DMS 273 (cell line): ENCODE results near the gene CDK6.

Experiments used
- DNase-seq: peaks from one replicate; lab custom pipeline; 2025; ENCODE audit not compliant: unreplicated experiment; lab: John Stamatoyannopoulos, UW

CDK6 gene

DNA sequence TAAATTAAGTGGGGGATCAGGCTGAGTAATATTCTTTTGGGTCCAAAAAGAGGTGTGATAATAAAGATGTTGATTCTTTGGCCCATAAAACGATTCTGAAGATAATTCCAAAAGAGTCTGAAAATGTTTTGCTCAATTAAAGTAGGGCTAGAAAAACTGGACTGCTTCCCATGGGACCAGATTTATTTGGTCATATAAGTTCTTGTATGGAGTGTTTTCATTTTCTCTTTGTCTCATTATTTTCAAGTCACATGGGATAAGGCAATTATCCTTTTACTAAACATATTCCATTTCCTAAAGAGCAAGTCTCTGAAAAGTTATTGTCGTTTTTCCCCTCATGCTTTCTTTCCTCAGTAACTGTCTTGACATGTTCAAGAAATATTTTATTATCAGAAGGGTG, 41.5 kb downstream of the CDK6 start:
- DNase-seq: peak; percentile 53

DNA sequence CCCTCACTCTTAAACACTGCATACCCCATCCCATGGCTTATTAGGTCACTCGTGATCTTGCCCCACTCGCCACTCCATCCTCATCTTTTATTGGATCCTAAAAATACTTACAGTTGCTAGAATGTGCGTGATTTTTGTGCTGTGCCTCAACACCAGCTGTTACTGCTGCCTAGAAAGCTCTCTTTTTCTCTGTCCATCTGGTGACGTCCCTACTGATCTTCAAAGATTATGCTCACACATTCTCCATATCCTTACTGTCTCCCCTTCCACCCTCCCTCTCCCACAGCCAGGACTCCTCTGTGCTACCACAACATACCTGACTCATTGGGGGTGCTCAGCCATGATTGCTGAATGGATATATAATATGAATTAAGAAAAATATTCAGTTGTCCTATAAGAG, 42.0 kb downstream of the CDK6 start:
- peak; percentile 88 for DNase-seq

GRCh38 chr7:92793656-92794205, 42.6 kb downstream of the CDK6 start:
- DNase-seq: no peak

GRCh38 chr7:92790992-92791391, 45.4 kb downstream of the CDK6 start:
- DNase-seq: no peak

- peak; percentile 18 for DNase-seq
Observed at GRCh38 chr7:92788559-92789183, 47.7 kb downstream of the CDK6 start.

DNA sequence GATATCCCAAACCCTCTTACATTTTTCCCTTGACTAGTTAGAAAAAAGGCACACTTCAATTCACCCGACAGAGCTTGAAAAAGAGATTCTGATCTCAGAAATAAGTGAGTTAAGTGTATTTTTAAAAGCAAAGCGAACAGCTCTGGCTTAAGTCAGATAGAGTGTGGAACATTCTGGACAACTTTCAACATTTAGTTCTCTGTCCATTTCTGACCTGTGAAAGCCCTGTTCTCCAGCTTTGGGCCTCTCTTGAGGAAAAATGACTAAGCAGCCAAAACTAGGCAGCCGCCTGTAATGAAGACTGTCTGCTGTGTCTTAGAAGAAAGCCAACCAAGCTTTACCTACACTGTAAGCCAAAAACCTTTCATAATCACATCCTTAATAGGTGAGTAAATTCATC, 50.5 kb downstream of the CDK6 start:
- no peak for DNase-seq

- DNase-seq: no peak
Observed at GRCh38 chr7:92784935-92785334, 51.4 kb downstream of the CDK6 start.

GRCh38 chr7:92783260-92784201, 52.8 kb downstream of the CDK6 start:
- DNase-seq: no peak

GRCh38 chr7:92782855-92783254, 53.5 kb downstream of the CDK6 start:
- DNase-seq: peak; percentile 35

DNA sequence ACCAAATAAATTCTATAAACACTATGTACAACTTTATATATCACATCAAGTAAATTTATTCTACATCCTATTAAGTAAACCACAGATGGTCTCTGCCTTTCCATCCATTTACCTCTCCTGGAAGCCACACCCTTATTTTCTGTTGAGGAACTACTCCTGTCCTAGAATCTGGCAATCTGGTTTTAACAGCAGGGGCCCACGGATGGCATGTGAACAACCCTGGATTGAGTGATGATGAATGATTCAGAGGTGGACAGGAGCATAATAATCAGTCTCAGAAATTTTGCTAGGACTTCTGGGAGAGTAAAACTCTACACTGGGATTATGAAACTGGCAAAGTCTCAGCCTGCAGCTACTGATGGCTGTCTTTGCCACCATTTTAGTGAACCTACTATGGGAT, 54.1 kb downstream of the CDK6 start:
- peak; percentile 89 for DNase-seq

DNA sequence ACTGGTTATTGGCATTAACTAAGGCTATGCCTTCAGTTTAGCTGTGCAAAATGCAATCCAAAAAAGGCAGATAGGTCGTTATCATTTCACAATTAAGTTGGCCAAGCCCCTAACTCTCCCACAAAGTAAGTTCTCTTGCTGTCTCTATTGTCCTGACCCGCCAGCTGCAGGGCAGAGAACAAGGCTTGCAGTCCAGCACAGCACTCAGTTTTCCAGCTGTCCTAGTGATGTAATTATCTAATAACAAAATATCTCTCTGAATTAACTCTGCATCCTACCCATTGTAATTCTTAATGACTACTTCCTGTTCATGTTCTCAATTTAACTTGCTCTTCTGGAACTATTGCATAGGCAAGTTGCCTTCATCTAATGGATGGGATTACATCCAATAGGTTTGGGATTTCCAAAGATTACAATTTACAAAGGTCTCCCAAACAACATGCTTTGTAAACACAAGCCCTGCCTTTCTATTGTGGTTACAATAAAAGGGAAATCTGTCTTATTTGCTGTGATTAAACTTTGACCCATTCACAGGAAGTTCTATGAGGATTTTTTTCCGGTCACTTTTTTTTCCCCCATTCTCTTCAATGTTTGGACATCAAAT, 55.2 kb downstream of the CDK6 start:
- peak; percentile 35 for DNase-seq

GRCh38 chr7:92778972-92779371, 57.4 kb downstream of the CDK6 start:
- peak; percentile 39 for DNase-seq

GRCh38 chr7:92777993-92778392, 58.4 kb downstream of the CDK6 start:
- DNase-seq: no peak

DNA sequence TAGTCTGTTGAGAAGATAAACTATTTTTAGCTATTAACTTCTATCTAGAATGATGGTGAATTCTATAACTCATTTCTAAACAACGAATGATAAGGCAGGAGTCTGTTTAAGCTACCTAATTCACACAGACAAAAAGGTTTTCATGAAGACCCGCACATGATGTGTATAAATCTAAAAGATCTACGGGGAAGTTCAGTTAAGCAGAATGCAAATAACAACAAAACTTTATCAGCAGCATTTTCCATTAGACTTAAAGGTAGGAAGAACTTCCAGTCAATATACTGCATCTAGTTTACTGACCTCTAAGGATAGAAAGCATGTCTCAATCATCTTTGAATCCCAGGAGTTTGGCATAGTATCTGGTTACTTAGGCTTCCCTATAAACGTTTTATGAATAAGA, 62.6 kb downstream of the CDK6 start:
- DNase-seq: no peak

- peak; percentile 23 for DNase-seq
Observed at GRCh38 chr7:92769844-92770243, 66.5 kb downstream of the CDK6 start.

- no peak for DNase-seq
Observed at GRCh38 chr7:92769394-92769699, 67.0 kb downstream of the CDK6 start.

- peak; percentile 93 for DNase-seq
Observed at GRCh38 chr7:92768501-92769393, 67.6 kb downstream of the CDK6 start.

DNA sequence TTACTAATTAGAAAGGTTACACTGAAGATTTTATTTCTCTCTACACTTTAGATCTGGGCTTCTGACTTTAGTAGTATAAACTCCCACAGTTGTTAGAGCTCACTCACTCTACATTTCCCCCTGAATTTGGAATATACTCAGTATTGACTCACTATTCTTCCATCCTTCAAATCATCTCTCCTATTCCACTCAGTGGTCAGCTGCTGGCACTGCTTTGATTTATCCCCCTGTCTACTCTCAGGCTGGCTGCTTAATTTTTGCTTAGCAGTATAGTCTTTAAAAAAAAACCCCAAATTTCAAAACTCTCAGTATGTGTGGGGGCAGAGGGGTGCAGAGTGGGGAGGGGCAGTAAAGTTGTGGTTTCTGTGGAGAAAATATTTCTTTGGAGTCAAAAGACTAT, 68.9 kb downstream of the CDK6 start:
- peak; percentile 33 for DNase-seq

DNA sequence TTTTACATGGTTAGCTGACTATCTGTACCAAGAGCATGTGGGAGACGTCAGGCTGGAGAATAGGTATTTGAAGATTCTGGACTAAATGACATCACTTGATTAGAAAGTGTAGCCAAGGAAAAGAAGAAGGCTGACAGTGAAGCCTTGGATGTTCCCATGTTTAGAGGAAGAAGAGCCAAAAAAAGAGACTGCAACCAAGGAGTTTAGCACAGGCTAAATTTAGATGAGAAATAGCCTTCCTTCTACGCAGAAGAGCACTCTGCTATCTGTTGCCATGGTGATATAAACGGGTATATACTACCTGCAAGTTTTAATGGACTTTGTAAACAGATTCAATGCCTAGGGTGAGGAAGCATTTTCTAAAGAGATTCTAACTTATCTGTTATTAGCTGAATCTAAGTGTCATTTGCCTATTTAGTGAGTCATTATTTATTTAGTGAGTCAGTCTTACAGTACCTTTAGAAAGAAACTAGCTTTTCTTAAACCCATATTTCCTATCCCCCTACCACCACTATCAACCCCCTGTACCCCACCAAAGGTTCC, 69.8 kb downstream of the CDK6 start:
- DNase-seq: peak; percentile 55

- DNase-seq: no peak
Observed at GRCh38 chr7:92765725-92766124, 70.6 kb downstream of the CDK6 start.
